Effector CD4-positive, alpha-beta T cell (primary cell): Measurements from ENCODE around the gene NAA20.
A peak's percentile ranks its signal among the peaks of the same experiment; 100 is the strongest.

Experiments
- DNase-seq: peaks from one replicate; pipeline ENCODE4 v3.0.0-alpha.2; 2020
- total RNA-seq: gene quantifications from one replicate; lab custom pipeline; 2026; lab: John Stamatoyannopoulos, UW

Gene NAA20
- total RNA-seq: 13.7 reads per million, percentile 38 among the genes with 10 or more reads in this experiment

- DNase-seq: peak; percentile 89
Measured at GRCh38 chr20:20017001-20017843, at the start of gene NAA20. NAA20 (plus strand) TSS chr20:20017362; CDS start chr20:20017397, 35 bp downstream.

- no peak for DNase-seq
Measured at GRCh38 chr20:19967445-19967844, 49.7 kb upstream of the NAA20 start.

GRCh38 chr20:19968028-19968427 is 49.1 kb upstream of the NAA20 start:
- no peak for DNase-seq

GRCh38 chr20:19968466-19969073 is 48.6 kb upstream of the NAA20 start:
- no peak for DNase-seq

GRCh38 chr20:19969106-19969505 is 48.1 kb upstream of the NAA20 start:
- no peak for DNase-seq

GRCh38 chr20:19969507-19970255 is 47.5 kb upstream of the NAA20 start:
- no peak for DNase-seq

- DNase-seq: no peak
Measured at GRCh38 chr20:19970256-19970765, 46.9 kb upstream of the NAA20 start.

- DNase-seq: no peak
Measured at GRCh38 chr20:19971116-19971515, 46.0 kb upstream of the NAA20 start.

GRCh38 chr20:19973961-19974629 is 43.1 kb upstream of the NAA20 start:
- DNase-seq: no peak

- no peak for DNase-seq
Measured at GRCh38 chr20:19974630-19975435, 42.3 kb upstream of the NAA20 start.

- DNase-seq: no peak
Measured at GRCh38 chr20:19975436-19975799, 41.7 kb upstream of the NAA20 start.

- DNase-seq: no peak
Measured at GRCh38 chr20:19975901-19976300, 41.3 kb upstream of the NAA20 start.

GRCh38 chr20:19976595-19977372 is 40.4 kb upstream of the NAA20 start:
- no peak for DNase-seq

- no peak for DNase-seq
Measured at GRCh38 chr20:19977373-19977770, 39.8 kb upstream of the NAA20 start.

- DNase-seq: no peak
Measured at GRCh38 chr20:19978511-19979210, 38.5 kb upstream of the NAA20 start.

GRCh38 chr20:19981031-19981451 is 36.1 kb upstream of the NAA20 start:
- no peak for DNase-seq

- no peak for DNase-seq
Measured at GRCh38 chr20:19986419-19986818, 30.7 kb upstream of the NAA20 start.

- no peak for DNase-seq
Measured at GRCh38 chr20:19987046-19987445, 30.1 kb upstream of the NAA20 start.

GRCh38 chr20:19990850-19991249 is 26.3 kb upstream of the NAA20 start:
- DNase-seq: no peak

GRCh38 chr20:19991308-19991707 is 25.9 kb upstream of the NAA20 start:
- no peak for DNase-seq
